ENCODE measurements around the gene PLPP1.

The PLPP1 gene

GRCh38 chr5:55480781-55481180, 54.0 kb downstream of the PLPP1 start:
- no peak for TF ChIP-seq CTCF (conservative IDR thresholded peaks at IDR 0.05; ENCODE audit: control insufficient read depth, insufficient read depth, low read depth, low read length)
- no peak overlapping the region for H3K4me3 ChIP-seq (ENCODE audit: control insufficient read depth, low read depth, low read length)
- DNase-seq (ENCODE audit: low read depth) = peak; percentile 59

- no peak for DNase-seq (ENCODE audit: low read depth)
- H3K4me3 ChIP-seq (ENCODE audit: control insufficient read depth, low read depth, low read length) = no peak overlapping the region
- no peak for TF ChIP-seq CTCF (conservative IDR thresholded peaks at IDR 0.05; ENCODE audit: control insufficient read depth, insufficient read depth, low read depth, low read length)
These were observed 62.1 kb downstream of the PLPP1 start for GRCh38 chr5:55472642-55473041.

- DNase-seq (ENCODE audit: low read depth) = no peak
- no peak for TF ChIP-seq CTCF (conservative IDR thresholded peaks at IDR 0.05; ENCODE audit: control insufficient read depth, insufficient read depth, low read depth, low read length)
- no peak overlapping the region for H3K4me3 ChIP-seq (ENCODE audit: control insufficient read depth, low read depth, low read length)
These were observed 63.3 kb downstream of the PLPP1 start for GRCh38 chr5:55471468-55471867.

GRCh38 chr5:55470282-55470681, 64.5 kb downstream of the PLPP1 start:
- no peak overlapping the region for H3K4me3 ChIP-seq (ENCODE audit: control insufficient read depth, low read depth, low read length)
- DNase-seq (ENCODE audit: low read depth) = no peak
- TF ChIP-seq CTCF (conservative IDR thresholded peaks at IDR 0.05; ENCODE audit: control insufficient read depth, insufficient read depth, low read depth, low read length) = no peak

- DNase-seq (ENCODE audit: low read depth) = no peak
- TF ChIP-seq CTCF (conservative IDR thresholded peaks at IDR 0.05; ENCODE audit: control insufficient read depth, insufficient read depth, low read depth, low read length) = no peak
- no peak overlapping the region for H3K4me3 ChIP-seq (ENCODE audit: control insufficient read depth, low read depth, low read length)
These were observed 64.9 kb downstream of the PLPP1 start for GRCh38 chr5:55469839-55470238.

GRCh38 chr5:55467862-55468551, 66.8 kb downstream of the PLPP1 start:
- DNase-seq (ENCODE audit: low read depth) = no peak
- H3K4me3 ChIP-seq (ENCODE audit: control insufficient read depth, low read depth, low read length) = no peak overlapping the region
- no peak for TF ChIP-seq CTCF (conservative IDR thresholded peaks at IDR 0.05; ENCODE audit: control insufficient read depth, insufficient read depth, low read depth, low read length)

- DNase-seq (ENCODE audit: low read depth) = no peak
- TF ChIP-seq CTCF (conservative IDR thresholded peaks at IDR 0.05; ENCODE audit: control insufficient read depth, insufficient read depth, low read depth, low read length) = no peak
- no peak overlapping the region for H3K4me3 ChIP-seq (ENCODE audit: control insufficient read depth, low read depth, low read length)
These were observed 71.2 kb downstream of the PLPP1 start for GRCh38 chr5:55463613-55464012.

All from fibroblast of mammary gland (primary cell).